Right lobe of liver (tissue), 6 donors: ENCODE measurements around the gene R3HDM4. TPM values are rescaled to one million over a fixed set of nuclear protein-coding genes. Genes with fewer than 3 reads are reported as not detected.
A peak's percentile ranks its signal among the peaks of the same experiment; 100 is the strongest.

Experiments
- ATAC-seq, 4 donors: fragments of 200-7000 bp; cut with Tn5 transposase; one replicate each; pipeline ENCODE4 v1.9.1; 2020; ENCODE audit warnings: mild to moderate bottlenecking in 4 of 4, moderate library complexity in 4 of 4
- DNase-seq, 3 donors: peaks; one replicate each; pipeline ENCODE4 v3.0.0-alpha.2; 2020
- H3K27ac ChIP-seq, 3 donors: fragments of 200-600 bp; one replicate each; pipeline ENCODE4 v1.8.0; 2022
- H3K27me3 ChIP-seq, 2 donors: fragments of 200-600 bp; one replicate each; pipeline ENCODE4 v1.8.0; 2022
- H3K36me3 ChIP-seq, 4 donors: fragments of 200-600 bp; sonication (generic) in 1 of 4; one replicate each; pipeline versions ENCODE4 v1.5.1 to v1.8.0; 2017 to 2022; ENCODE audit warnings: control low read depth in 1 of 4
- H3K4me1 ChIP-seq, 4 donors: fragments of 200-600 bp; sonication (generic) in 1 of 4; one replicate each; pipeline versions ENCODE4 v1.5.1 to v1.8.0; 2017 to 2022; ENCODE audit warnings: control low read depth in 1 of 4
- H3K4me3 ChIP-seq, 3 donors: fragments of 200-600 bp; one replicate each; pipeline ENCODE4 v1.8.0; 2022
- H3K9me3 ChIP-seq, 4 donors: fragments of 200-600 bp; sonication (generic) in 1 of 4; one replicate each; pipeline versions ENCODE4 v1.5.1 to v1.8.0; 2017 to 2022; ENCODE audit warnings: control low read depth in 1 of 4
- CTCF ChIP-seq, 4 donors: fragments of 200-600 bp in 3 of 4; fragments of 450-650 bp in 1 of 4; IDR thresholded peaks; one replicate each; pipeline versions ENCODE4 v1.5.1 to v1.8.0; 2016 to 2022; ENCODE audit warnings: antibody characterized with exemption in 4 of 4, mild to moderate bottlenecking in 2 of 4
- POLR2A ChIP-seq: fragments of 450-650 bp; IDR thresholded peaks from one replicate; pipeline ENCODE4 v1.6.1; 2017; ENCODE audit warnings: antibody characterized with exemption, mild to moderate bottlenecking
- WGBS: methylation state at CpG from one replicate; pipeline ENCODE4 v1.1.6; 2018; ENCODE audit warnings: low coverage, low lambda C conversion rate; ENCODE audit not compliant: insufficient coverage; ENCODE audit errors: missing lambda C conversion rate; 5-methylcytosine and 5-hydroxymethylcytosine counted together
- intact Hi-C, 2 donors: fragments of 100-400 bp; cut with DNase I; formaldehyde crosslinking; loops; one replicate each; pipeline versions ENCODE4 v1.11.2 to v1.14.1; 2022
- total RNA-seq, 6 experiments: library from RNA; depleted of rRNA in 2 of 6; stranded (reverse); fragments of >200 nt in 2 of 6; fragmentation: NEBNext Ultra II Directional in 3 of 6; extraction: Animal tissue kit (Norgen Biotek cat#: 25700) in 3 of 6; gene quantifications; one replicate each; pipeline versions ENCODE4 v1.1.0 to v1.2.4, GENCODE V29; 2016 to 2023
- donor health status: DM: no; HTN: yes; CAD: no.
- donor health status: DM: no; HTN: no; CAD: no.
- donor health status: DM: no; HTN: no; CAD: no.
- donor health status: DM: no; HTN: yes; CAD: no.
- donor health status: DM: no; HTN: yes; CAD: no.

Gene R3HDM4
- total RNA-seq, 6 experiments from 2014 or later, result 14.5 to 28.2 (median 20.5) TPM

- WGBS, result 87% methylated on average over 29 of the region's 38 CpGs
- Histone ChIP-seq H3K9me3 (no peaks in the 10 kb centered on the region), H3K36me3 (peaks cover 0 to 18% (median 2%) of the 10 kb centered on the region in 4 donors), H3K27ac (no peak overlapping the region), H3K4me1 (no peaks in the 10 kb centered on the region), H3K27me3 (no peaks in the 10 kb centered on the region), H3K4me3 (no peak overlapping the region)
- intact Hi-C loops, result loop anchor here in 1 of 2 donors (5.0 to 10.0 kb wide), 2 partner anchors 50 to 102 kb away; partner anchors contain the start of gene KISS1R
- DNase-seq, result peak in 1 of 3 donors; percentile 23
- ATAC-seq, result no peak
- TF ChIP-seq CTCF (IDR thresholded peaks at IDR 0.05) (no peak), POLR2A (no peak)
Observed at GRCh38 chr19:866769-867300, 46.2 kb downstream of the R3HDM4 start.

DNA sequence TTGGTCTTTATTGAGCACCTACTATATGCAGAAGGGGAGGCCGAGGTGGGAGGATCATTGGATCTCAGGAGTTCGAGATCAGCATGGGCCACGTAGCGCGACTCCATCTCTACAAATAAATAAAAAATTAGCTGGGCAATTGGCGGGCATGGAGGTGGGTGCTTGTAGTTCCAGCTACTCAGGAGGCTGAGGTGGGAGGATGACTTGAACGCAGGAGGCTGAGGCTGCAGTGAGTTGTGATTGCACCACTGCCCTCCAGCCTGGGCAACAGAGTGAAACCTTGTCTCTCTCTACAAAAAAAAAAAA, 49.8 kb downstream of the R3HDM4 start:
- Histone ChIP-seq H3K27ac (no peak overlapping the region), H3K4me3 (no peak overlapping the region), H3K27me3 (no peaks in the 10 kb centered on the region), H3K36me3 (peaks cover 0 to 6% (median 0%) of the 10 kb centered on the region in 4 donors), H3K4me1 (no peaks in the 10 kb centered on the region), H3K9me3 (no peaks in the 10 kb centered on the region)
- WGBS, result 59% methylated on average over 7 of the region's 7 CpGs
- DNase-seq (no peak), ATAC-seq (no peak)
- TF ChIP-seq POLR2A (no peak), CTCF (IDR thresholded peaks at IDR 0.05) (no peak)
- intact Hi-C loops, result loop anchor here (5.0 to 10.0 kb wide), 2 partner anchors 54 to 98 kb away; partner anchors contain the start of gene KISS1R (in 1 of the 2)

- H3K27ac ChIP-seq, result no peak overlapping the region
- TF ChIP-seq POLR2A (no peak), CTCF (IDR thresholded peaks at IDR 0.05) (no peak)
- H3K36me3 ChIP-seq, result peaks cover 0 to 1% (median 0%) of the 10 kb centered on the region in 4 donors
- H3K9me3 ChIP-seq, result no peaks in the 10 kb centered on the region
- 5% methylated on average over 17 of the region's 48 CpGs for WGBS
- H3K4me1 ChIP-seq, result no peaks in the 10 kb centered on the region
- H3K27me3 ChIP-seq, result no peaks in the 10 kb centered on the region
- H3K4me3 ChIP-seq, result no peak overlapping the region
- intact Hi-C loops, result loop anchor here (5.0 to 10.0 kb wide), 2 partner anchors 55 to 98 kb away; partner anchors contain the start of gene KISS1R (in 1 of the 2)
- DNase-seq (peak in 2 of 3 donors; percentile 65 to 73), ATAC-seq (peak; percentile 20 to 43 (median 32))
Observed at GRCh38 chr19:862581-863314, 50.3 kb downstream of the R3HDM4 start.

GRCh38 chr19:861756-862580, 51.1 kb downstream of the R3HDM4 start:
- no peaks in the 10 kb centered on the region for H3K27me3 ChIP-seq
- ATAC-seq (peak; percentile 21 to 45 (median 35)), DNase-seq (peak in 1 of 3 donors; percentile 69)
- H3K4me1 ChIP-seq, result no peaks in the 10 kb centered on the region
- no peak overlapping the region for H3K4me3 ChIP-seq
- 20% methylated on average over 36 of the region's 60 CpGs for WGBS
- no peak overlapping the region for H3K27ac ChIP-seq
- TF ChIP-seq CTCF (IDR thresholded peaks at IDR 0.05) (no peak), POLR2A (no peak)
- H3K36me3 ChIP-seq, result no peaks in the 10 kb centered on the region
- intact Hi-C loops, result loop anchor here (5.0 to 10.0 kb wide), 2 partner anchors 55 to 97 kb away; partner anchors contain the start of gene KISS1R (in 1 of the 2)
- H3K9me3 ChIP-seq, result no peaks in the 10 kb centered on the region
